SU-DHL-6 (cell line): Measurements from ENCODE around the gene TTLL11.

Source experiments
- EZH2phosphoT487 ChIP-seq: fragments of 200-600 bp; sonication (generic), shearing (Covaris generic); conservative IDR thresholded peaks from 2 replicates; pipeline ENCODE4 v1.6.1; 2018; ENCODE audit warnings: mild to moderate bottlenecking, antibody characterized with exemption, low read length, moderate library complexity, mixed read lengths
- TF ChIP-seq, protein P1 (sequence below): fragments of 200-600 bp; sonication (generic); IDR thresholded peaks from one replicate; pipeline ENCODE4 v1.5.1; 2017; ENCODE audit warnings: antibody characterized with exemption, mild to moderate bottlenecking, low read length, moderate library complexity; ENCODE audit not compliant: insufficient read depth, poor library complexity, severe bottlenecking

DNA sequence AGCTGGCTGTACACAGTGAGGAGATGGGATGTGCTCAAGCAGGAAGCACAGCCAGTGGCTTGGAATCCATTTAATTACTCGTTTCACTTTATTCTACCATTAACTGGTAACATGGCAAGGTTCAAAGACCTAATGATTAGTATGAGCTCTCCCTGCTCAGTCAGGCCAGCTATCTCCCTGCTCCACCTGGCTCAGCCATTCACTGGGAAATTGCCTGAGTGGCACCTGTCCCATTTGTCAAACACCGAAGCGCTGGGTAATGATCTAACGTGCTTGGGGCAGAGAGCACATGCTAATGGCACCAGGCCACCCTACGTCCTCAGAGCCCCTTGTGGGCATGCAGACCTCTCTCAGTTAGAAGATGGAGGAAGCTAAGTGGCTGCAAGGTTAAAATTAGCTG lies 162.2 kb downstream of the TTLL11 start:
- TF ChIP-seq, protein P1, sequence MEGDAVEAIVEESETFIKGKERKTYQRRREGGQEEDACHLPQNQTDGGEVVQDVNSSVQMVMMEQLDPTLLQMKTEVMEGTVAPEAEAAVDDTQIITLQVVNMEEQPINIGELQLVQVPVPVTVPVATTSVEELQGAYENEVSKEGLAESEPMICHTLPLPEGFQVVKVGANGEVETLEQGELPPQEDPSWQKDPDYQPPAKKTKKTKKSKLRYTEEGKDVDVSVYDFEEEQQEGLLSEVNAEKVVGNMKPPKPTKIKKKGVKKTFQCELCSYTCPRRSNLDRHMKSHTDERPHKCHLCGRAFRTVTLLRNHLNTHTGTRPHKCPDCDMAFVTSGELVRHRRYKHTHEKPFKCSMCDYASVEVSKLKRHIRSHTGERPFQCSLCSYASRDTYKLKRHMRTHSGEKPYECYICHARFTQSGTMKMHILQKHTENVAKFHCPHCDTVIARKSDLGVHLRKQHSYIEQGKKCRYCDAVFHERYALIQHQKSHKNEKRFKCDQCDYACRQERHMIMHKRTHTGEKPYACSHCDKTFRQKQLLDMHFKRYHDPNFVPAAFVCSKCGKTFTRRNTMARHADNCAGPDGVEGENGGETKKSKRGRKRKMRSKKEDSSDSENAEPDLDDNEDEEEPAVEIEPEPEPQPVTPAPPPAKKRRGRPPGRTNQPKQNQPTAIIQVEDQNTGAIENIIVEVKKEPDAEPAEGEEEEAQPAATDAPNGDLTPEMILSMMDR = no peak
- TF ChIP-seq EZH2phosphoT487 = no peak
